Measurements from ENCODE around the gene NRG2.

DNA sequence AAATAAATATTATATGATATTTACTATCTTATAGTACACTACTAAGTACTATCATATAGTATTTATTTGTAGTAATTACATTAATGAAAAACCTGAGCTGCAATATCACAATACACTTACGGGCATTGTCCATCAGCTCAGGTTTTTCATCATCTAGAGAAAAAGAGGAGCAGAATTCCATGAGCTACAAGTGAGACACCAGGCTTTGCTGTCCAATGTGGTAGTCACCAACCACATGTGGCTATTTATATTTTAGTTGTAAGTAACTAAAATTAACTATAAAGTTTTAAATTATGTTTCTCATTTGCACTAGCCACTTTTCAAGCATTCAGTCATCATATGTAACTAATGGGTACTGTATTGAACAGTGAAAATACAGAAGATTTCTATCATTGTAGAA is 13.8 kb upstream of the NRG2 start:
- TF ChIP-seq POLR2AphosphoS5 (IDR thresholded peaks at IDR 0.05; ENCODE audit: low read depth, low read length), result no peak
- TF ChIP-seq, protein P1, sequence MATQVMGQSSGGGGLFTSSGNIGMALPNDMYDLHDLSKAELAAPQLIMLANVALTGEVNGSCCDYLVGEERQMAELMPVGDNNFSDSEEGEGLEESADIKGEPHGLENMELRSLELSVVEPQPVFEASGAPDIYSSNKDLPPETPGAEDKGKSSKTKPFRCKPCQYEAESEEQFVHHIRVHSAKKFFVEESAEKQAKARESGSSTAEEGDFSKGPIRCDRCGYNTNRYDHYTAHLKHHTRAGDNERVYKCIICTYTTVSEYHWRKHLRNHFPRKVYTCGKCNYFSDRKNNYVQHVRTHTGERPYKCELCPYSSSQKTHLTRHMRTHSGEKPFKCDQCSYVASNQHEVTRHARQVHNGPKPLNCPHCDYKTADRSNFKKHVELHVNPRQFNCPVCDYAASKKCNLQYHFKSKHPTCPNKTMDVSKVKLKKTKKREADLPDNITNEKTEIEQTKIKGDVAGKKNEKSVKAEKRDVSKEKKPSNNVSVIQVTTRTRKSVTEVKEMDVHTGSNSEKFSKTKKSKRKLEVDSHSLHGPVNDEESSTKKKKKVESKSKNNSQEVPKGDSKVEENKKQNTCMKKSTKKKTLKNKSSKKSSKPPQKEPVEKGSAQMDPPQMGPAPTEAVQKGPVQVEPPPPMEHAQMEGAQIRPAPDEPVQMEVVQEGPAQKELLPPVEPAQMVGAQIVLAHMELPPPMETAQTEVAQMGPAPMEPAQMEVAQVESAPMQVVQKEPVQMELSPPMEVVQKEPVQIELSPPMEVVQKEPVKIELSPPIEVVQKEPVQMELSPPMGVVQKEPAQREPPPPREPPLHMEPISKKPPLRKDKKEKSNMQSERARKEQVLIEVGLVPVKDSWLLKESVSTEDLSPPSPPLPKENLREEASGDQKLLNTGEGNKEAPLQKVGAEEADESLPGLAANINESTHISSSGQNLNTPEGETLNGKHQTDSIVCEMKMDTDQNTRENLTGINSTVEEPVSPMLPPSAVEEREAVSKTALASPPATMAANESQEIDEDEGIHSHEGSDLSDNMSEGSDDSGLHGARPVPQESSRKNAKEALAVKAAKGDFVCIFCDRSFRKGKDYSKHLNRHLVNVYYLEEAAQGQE (IDR thresholded peaks at IDR 0.05; ENCODE audit: insufficient read depth in 1 of 2, low read depth in 2 of 2, low read length in 2 of 2), result no peak
- no peak for TF ChIP-seq TAF1 (IDR thresholded peaks at IDR 0.05; ENCODE audit: borderline replicate concordance, insufficient read depth, low read length)

Measured in PFSK-1 (cell line).